GM12891 (cell line): ENCODE results near the gene OPN4.

Experiments
- POLR2A ChIP-seq: IDR thresholded peaks from 2 replicates; pipeline ENCODE4 v1.6.1; 2011; ENCODE audit warnings: low read depth, low read length, control low read depth
- POLR2AphosphoS5 ChIP-seq: IDR thresholded peaks from 2 replicates; pipeline ENCODE4 v1.6.1; 2011; ENCODE audit warnings: low read depth, low read length, control low read depth
- POU2F2 ChIP-seq: IDR thresholded peaks from 2 replicates; pipeline ENCODE4 v1.6.1; 2011; ENCODE audit warnings: low read depth, mild to moderate bottlenecking, control low read depth, low read length, moderate library complexity
- TAF1 ChIP-seq: IDR thresholded peaks from 2 replicates; pipeline ENCODE4 v1.6.1; 2011; ENCODE audit warnings: low read depth, low read length, control low read depth

GRCh38 chr10:86655173-86655540 is 810 bp downstream of the OPN4 start:
- no peak for TF ChIP-seq POLR2AphosphoS5
- no peak for TF ChIP-seq TAF1
- no peak for TF ChIP-seq POLR2A
- TF ChIP-seq POU2F2, result no peak
